GM21360 (cell line): ENCODE data around the gene ACP3.

Experiments
- ATAC-seq: cut with Tn5 transposase; IDR thresholded peaks from one replicate; pipeline ENCODE4 v1.9.1; 2021; ENCODE audit warnings: mild to moderate bottlenecking, moderate library complexity; ENCODE audit not compliant: unreplicated experiment

Gene ACP3

GRCh38 chr3:132405609-132406299 lies 88.5 kb downstream of the ACP3 start:
- no peak for ATAC-seq

GRCh38 chr3:132406587-132406986 lies 89.4 kb downstream of the ACP3 start:
- no peak for ATAC-seq

- ATAC-seq = no peak
Measured at GRCh38 chr3:132407025-132407424, 89.8 kb downstream of the ACP3 start.
